Dermis blood vessel endothelial cell (primary cell): ENCODE data around the gene TMEM92. TPM values are rescaled to one million over a fixed set of nuclear protein-coding genes. Genes with fewer than 3 reads are reported as not detected.
A peak's percentile ranks its signal among the peaks of the same experiment; 100 is the strongest.
"Not testable (repeated sequence)": the region's sequence is repeated elsewhere in the genome, so short reads cannot be mapped to it uniquely, and the experiment has no call there.

Experiments
- DNase-seq: peaks from one replicate; pipeline ENCODE4 v3.0.0; 2010
- total RNA-seq: library from RNA; depleted of rRNA; stranded (reverse); fragments of >200 nt; gene quantifications from 2 replicates; pipeline ENCODE4 v1.2.3, GENCODE V29; 2014

The TMEM92 gene
- total RNA-seq, 1 donor from 2014 or later, result 0.17 TPM

DNA sequence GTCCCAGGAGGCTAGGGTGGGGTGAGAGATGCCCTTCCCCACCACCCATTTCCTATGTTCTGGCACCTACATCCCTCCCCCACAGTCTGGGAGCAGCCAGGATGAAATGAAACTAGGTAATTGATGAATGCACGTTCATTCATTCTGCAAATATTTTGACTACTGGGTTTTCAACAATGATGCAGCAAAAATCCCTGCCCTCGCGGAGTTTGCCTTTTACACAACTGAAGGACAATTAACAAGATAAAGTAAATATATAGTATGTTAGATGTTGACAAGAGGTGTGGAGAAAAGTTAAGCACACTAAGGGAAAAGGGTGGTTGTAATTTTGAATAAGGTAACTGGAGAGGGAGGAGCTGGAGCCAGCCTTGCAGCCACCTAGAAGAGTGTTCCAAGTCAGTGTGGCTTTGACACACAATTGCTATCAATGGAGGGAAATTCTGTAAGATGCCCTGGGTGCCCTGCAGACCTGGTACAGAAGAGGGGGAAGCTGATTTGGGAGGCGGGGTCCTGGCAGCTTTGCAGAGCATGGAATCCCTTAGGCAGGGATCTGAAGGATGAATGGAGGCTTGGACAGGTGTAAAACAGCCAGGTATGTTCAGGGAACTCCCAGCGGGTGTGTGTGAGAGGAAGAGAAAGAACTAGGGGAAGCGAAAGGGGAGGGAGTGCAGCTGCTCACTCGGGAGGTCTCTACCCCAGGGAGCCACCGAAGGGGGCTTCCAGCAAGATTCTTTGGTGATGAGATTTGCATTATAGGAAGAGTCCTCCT, 2.5 kb downstream of the TMEM92 start:
- DNase-seq, result no peak

- no peak for DNase-seq
These were observed 3.1 kb downstream of the TMEM92 start for GRCh38 chr17:50277357-50277754.

DNA sequence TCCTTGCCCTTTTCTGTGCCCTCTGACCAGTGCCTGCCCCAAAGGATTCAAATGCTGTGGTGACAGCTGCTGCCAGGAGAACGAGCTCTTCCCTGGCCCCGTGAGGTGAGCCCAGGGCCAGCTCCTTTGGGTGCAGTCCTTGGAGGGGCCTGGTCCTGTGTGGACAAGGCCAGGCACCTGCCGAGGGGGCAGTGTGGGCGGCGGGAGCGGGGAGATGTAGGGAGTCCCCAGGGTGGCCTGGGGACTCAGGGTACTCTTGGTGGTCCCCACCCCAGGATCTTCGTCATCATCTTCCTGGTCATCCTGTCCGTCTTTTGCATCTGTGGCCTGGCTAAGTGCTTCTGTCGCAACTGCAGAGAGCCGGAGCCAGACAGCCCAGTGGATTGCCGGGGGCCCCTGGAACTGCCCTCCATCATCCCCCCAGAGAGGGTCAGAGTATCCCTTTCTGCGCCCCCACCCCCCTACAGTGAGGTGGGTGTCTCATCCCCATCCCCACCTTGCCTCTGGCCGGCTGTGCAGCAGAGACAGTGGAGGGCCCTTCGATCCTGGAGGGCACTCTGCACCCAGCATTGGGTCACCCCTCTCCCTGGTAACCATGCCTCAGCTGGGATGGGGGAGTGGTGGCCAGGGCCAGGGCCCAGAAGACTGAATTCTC, 4.4 kb downstream of the TMEM92 start:
- DNase-seq, result no peak

GRCh38 chr17:50279181-50279526, 4.9 kb downstream of the TMEM92 start:
- DNase-seq, result peak; percentile 67

- no peak for DNase-seq
These were observed 5.4 kb downstream of the TMEM92 start for GRCh38 chr17:50279639-50280038.

DNA sequence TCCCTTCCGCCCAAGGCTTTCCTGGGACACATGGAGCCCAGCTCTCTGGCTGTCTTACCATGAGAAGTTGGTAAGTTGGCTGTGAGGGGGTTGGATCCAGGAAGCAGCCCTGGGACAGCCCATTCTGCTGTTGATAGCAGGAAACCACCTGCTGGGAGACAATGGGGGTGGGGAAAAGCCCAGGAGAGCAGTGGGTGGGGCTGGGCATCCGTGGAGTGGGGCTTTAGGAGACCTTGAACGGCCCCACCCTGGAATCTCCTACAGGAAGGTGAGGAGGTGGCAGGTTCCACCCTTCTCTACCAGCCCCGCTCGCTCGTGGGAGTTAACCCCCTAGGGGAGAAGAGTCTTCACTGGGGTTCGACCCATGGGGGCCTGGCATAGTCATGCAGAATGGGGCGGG, 5.8 kb downstream of the TMEM92 start:
- DNase-seq, result no peak

GRCh38 chr17:50280801-50281441, 6.7 kb downstream of the TMEM92 start:
- DNase-seq, result no peak

DNA sequence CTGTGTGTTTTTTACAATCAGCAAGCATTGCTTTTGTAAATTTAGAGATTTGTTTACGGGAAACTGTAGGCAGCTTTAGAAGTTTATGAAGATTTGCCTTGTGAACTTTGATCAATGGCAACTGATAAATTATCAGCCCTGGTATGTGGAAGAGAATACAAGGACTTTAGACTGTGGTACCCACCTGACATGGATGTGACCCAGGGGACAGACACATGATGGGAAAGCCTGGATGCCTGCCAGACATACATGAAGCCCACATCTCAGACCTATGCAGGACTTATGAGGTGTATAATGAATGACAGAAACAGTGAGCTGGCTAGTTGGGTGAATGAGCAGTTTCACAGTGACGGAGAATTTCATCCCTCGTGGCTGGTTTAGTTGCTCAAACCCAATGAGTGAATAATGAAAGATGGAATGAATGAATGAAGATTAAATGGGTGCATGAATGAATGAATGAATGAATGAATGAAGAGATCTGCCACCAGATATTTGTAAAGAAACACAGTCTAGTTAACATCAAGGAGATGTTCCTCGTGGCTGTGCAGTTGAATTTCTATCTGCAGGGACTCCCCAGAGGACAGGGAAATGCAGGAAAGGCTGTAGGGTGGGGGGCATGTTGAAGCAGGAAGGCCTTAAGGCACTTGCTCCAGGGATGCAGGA, 7.6 kb downstream of the TMEM92 start:
- no peak for DNase-seq

DNA sequence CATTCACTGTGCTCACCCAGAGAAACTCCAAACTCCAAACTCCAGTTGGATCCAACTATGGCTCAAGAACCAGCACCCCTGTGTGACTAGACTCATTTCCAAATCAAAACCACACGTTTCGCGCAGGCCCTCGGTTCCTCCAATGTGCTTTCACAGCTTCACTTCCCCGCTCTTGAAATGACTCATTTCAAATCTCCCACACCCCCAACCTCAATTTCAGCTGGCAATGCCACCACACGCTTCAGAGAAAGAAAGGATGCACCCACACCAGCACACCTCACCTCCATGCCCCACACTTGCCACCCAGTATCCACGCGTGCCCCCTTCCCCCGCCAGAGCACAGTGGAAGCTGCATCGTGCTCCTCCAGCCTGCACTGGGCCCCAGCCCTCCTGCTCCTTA, 9.0 kb downstream of the TMEM92 start:
- DNase-seq, result no peak

DNA sequence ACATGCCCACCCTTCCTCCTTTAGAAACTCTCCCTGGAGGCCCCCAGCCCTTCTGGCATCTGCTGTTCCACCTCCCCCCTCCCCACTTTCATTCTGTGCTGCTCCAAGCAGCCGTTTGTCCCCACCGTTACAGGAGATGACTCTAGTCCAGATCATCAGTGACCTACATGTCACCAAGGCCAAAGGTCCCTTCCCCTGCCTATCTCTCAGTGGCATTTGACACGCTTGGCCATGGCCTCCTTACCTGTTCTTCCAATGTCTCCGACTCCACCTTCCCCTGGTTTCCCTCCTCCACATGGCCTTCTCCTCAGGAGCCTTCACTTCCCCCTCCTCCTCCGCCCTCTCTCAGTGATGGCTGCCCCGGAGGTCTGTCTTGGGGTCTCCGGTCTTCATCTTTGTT, 9.4 kb downstream of the TMEM92 start:
- no peak for DNase-seq

DNA sequence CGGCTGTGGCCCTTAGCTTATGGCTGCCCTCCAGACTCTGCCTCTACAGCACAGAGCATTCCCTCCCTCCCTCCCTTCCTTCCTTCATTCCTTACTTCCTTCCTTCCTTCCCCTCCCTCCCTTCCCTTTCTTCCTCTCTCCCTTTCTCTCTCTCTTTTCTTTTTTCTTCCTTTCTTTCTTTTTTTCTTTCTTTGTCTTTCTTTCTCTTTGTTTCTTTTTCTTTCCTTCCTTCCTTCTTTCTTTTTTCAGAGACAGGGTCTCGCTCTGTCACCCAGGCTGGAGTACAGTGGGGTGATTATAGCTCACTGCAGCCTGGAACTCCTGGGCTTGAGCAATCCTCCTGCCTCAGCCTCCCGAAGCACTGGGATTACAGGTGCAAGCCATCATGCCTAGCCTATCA, 11.7 kb downstream of the TMEM92 start:
- DNase-seq, result no peak

DNA sequence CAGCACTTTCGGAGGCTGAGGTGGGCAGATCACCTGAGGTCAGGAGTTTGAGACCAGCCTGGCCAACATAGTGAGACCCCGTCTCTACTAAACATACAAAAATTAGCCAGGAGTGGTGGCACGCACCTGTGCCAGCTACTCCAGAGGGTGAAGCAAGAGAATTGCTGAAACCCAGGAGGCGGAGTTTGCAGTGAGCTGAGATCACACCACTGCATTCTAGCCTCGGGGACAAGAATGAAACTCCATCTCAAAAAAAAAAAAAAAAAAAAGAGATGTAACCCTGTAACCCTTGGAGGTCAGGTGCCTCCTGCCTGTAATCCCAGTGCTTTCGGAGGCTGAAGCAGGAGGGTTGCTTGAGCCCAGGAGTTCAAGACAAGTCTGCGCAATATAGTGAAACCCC, 13.0 kb downstream of the TMEM92 start:
- not testable (repeated sequence) for DNase-seq

DNA sequence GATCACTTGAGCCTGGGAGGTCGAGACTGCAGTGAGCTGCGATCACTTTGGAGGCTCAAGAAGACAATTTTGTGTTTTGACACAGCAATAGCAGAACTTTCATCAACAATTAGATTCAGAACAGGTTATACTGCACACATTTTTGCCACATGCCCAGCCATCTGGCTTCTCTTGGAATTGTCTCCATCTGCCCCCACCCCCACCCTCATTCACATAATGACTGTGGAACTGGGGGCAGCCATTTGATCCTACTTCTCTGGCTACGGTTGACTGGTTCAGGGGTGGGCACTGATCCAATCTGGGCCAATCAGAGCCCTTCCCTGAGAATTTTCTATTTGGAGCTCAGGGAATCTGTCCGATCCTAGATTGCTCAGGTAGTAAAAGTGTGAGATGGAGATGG, 14.0 kb downstream of the TMEM92 start:
- DNase-seq, result no peak

DNA sequence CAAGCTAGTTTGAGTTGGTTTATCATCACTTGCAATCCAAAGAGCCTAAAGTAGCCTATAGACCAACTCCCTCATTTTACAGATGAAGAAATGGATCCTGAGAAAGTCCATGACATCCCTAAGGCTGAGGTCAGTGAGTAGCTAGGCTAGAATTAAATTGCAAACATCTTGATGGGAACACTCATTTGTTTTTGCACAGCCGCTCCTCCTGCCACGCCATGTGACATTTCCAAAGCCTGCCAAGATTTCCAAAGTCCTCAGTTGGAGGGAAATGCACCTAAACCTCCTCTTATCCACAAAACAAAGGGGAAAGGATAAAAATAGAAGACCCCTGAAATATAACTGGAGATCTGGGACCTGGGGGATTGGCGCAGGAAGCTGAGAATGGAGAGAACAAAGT, 15.0 kb downstream of the TMEM92 start:
- DNase-seq, result no peak

- peak; percentile 93 for DNase-seq
These were observed 15.9 kb downstream of the TMEM92 start for GRCh38 chr17:50289991-50290702.

- DNase-seq, result no peak
These were observed 16.7 kb downstream of the TMEM92 start for GRCh38 chr17:50290933-50291332.

GRCh38 chr17:50292465-50292864, 18.2 kb downstream of the TMEM92 start:
- no peak for DNase-seq

DNA sequence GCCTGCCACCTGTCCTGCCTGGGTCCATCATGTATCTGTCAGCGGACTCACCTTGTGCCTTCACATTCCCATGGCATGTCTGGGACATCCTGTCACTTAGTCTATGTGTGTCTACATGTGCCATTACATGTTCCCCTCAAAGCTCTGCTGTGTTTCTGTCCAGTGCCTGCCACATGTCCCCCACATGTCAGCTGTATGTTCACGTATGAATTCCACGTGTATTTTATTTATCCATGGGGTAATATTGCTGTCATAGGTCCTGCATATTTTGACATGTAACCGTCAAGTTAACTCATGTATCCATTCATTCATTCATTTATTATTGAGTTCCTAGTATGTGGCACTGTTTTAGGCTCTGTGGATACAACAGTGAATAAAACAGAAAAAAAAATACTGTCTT, 20.8 kb downstream of the TMEM92 start:
- DNase-seq, result no peak

DNA sequence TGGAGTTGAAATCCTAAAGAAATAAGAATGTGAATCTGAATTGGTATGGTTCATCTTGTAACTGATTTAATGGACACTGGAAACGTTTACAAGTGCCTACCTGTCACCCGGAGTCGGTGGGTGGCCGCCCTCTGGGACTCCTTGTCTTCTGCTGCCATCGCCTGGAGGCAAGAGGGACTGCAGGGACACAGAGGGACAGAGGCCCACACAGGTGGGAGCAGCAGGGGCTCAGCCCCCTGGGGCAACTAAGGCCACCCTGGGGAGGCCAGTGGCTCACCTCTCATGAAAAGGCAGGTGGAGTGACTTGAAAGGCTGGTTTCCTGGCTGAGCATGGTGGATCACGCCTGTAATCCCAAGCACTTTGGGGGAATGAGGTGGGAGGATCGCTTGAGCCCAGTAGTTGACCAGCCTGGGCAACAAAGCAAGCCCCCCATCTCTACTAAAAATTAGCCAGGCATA, 23.2 kb downstream of the TMEM92 start:
- peak; percentile 82 for DNase-seq

- DNase-seq, result no peak
These were observed 23.8 kb downstream of the TMEM92 start for GRCh38 chr17:50298018-50298417.

DNA sequence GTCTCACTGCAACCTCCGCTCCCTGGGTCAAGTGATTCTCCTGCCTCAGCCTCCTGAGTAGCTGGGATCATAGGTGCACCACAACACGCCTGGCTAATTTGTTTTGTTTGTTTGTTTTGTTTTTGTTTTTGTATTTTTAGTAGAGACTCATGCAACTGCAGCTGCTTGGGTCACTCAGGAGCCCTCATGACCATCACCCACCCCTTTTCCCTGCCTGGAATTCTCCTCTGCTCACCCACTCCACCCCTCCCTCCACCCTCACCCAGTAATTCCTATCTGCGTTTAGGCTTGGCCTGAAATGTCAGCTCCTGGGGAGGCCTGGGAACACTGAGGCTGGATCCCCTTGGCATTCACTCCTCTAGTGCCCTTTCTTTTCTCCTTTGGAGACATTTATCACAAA, 25.5 kb downstream of the TMEM92 start:
- DNase-seq, result no peak

GRCh38 chr17:50300824-50301223, 26.6 kb downstream of the TMEM92 start:
- not testable (repeated sequence) for DNase-seq
